ENCODE results near the gene KCNH8.

KCNH8 gene

GRCh38 chr3:19206540-19206939 lies 58.2 kb downstream of the KCNH8 start:
- Histone ChIP-seq H2AFZ (ENCODE audit: low read depth, low read length) (no peak overlapping the region), H3K4me3 (ENCODE audit: low read length) (no peak overlapping the region), H3K36me3 (replicated peaks; ENCODE audit: low read depth, low read length) (no peaks in the 10 kb centered on the region), H3K4me2 (ENCODE audit: low read length) (no peak overlapping the region), H3K27ac (ENCODE audit: low read length) (no peak overlapping the region), H3K27me3 (ENCODE audit: low read depth, low read length) (no peaks in the 10 kb centered on the region), H4K20me1 (ENCODE audit: insufficient read depth, low read length) (no peaks in the 10 kb centered on the region), H3K4me1 (ENCODE audit: low read length) (peaks cover 8% of the 10 kb centered on the region), H3K79me2 (ENCODE audit: low read length) (no peaks in the 10 kb centered on the region), H3K9ac (ENCODE audit: low read length) (no peak overlapping the region), H3K9me3 (ENCODE audit: insufficient read depth, low read length) (no peaks in the 10 kb centered on the region)
- TF ChIP-seq CTCF (IDR thresholded peaks at IDR 0.05; ENCODE audit: low read depth, low read length) (no peak), EZH2phosphoT487 (IDR thresholded peaks at IDR 0.05; ENCODE audit: low read depth) (no peak)

GRCh38 chr3:19213603-19214220 lies 65.4 kb downstream of the KCNH8 start:
- H3K9me3 ChIP-seq (ENCODE audit: insufficient read depth, low read length): no peaks in the 10 kb centered on the region
- no peaks in the 10 kb centered on the region for H4K20me1 ChIP-seq (ENCODE audit: insufficient read depth, low read length)
- peaks cover 12% of the 10 kb centered on the region for H3K4me1 ChIP-seq (ENCODE audit: low read length)
- no peak overlapping the region for H2AFZ ChIP-seq (ENCODE audit: low read depth, low read length)
- no peaks in the 10 kb centered on the region for H3K36me3 ChIP-seq (replicated peaks; ENCODE audit: low read depth, low read length)
- H3K27me3 ChIP-seq (ENCODE audit: low read depth, low read length): no peaks in the 10 kb centered on the region
- H3K9ac ChIP-seq (ENCODE audit: low read length): no peak overlapping the region
- peak; percentile 80 for TF ChIP-seq CTCF (IDR thresholded peaks at IDR 0.05; ENCODE audit: low read depth, low read length)
- TF ChIP-seq EZH2phosphoT487 (IDR thresholded peaks at IDR 0.05; ENCODE audit: low read depth): no peak
- H3K27ac ChIP-seq (ENCODE audit: low read length): no peak overlapping the region
- H3K79me2 ChIP-seq (ENCODE audit: low read length): no peaks in the 10 kb centered on the region
- H3K4me3 ChIP-seq (ENCODE audit: low read length): no peak overlapping the region
- no peak overlapping the region for H3K4me2 ChIP-seq (ENCODE audit: low read length)

GRCh38 chr3:19215427-19215826 lies 67.1 kb downstream of the KCNH8 start:
- Histone ChIP-seq H3K4me1 (ENCODE audit: low read length) (peaks cover 11% of the 10 kb centered on the region), H3K9ac (ENCODE audit: low read length) (no peak overlapping the region), H3K4me2 (ENCODE audit: low read length) (no peak overlapping the region), H3K27me3 (ENCODE audit: low read depth, low read length) (no peaks in the 10 kb centered on the region), H4K20me1 (ENCODE audit: insufficient read depth, low read length) (no peaks in the 10 kb centered on the region), H3K9me3 (ENCODE audit: insufficient read depth, low read length) (no peaks in the 10 kb centered on the region), H3K79me2 (ENCODE audit: low read length) (no peaks in the 10 kb centered on the region), H2AFZ (ENCODE audit: low read depth, low read length) (no peak overlapping the region), H3K27ac (ENCODE audit: low read length) (no peak overlapping the region), H3K36me3 (replicated peaks; ENCODE audit: low read depth, low read length) (no peaks in the 10 kb centered on the region), H3K4me3 (ENCODE audit: low read length) (no peak overlapping the region)
- no peak for TF ChIP-seq CTCF (IDR thresholded peaks at IDR 0.05; ENCODE audit: low read depth, low read length)
- TF ChIP-seq EZH2phosphoT487 (IDR thresholded peaks at IDR 0.05; ENCODE audit: low read depth): no peak

- TF ChIP-seq EZH2phosphoT487 (IDR thresholded peaks at IDR 0.05; ENCODE audit: low read depth) (no peak), CTCF (IDR thresholded peaks at IDR 0.05; ENCODE audit: low read depth, low read length) (no peak)
Measured at GRCh38 chr3:19216669-19217337, 68.5 kb downstream of the KCNH8 start.

More at GRCh38 chr3:19216669-19217337, 68.5 kb downstream of the KCNH8 start:
- Histone ChIP-seq H3K27me3 (ENCODE audit: low read depth, low read length) (no peaks in the 10 kb centered on the region), H3K9ac (ENCODE audit: low read length) (no peak overlapping the region), H2AFZ (ENCODE audit: low read depth, low read length) (no peak overlapping the region), H3K79me2 (ENCODE audit: low read length) (no peaks in the 10 kb centered on the region), H3K4me2 (ENCODE audit: low read length) (no peak overlapping the region), H3K4me3 (ENCODE audit: low read length) (no peak overlapping the region), H3K4me1 (ENCODE audit: low read length) (peaks cover 3% of the 10 kb centered on the region), H3K9me3 (ENCODE audit: insufficient read depth, low read length) (no peaks in the 10 kb centered on the region), H3K27ac (ENCODE audit: low read length) (no peak overlapping the region), H4K20me1 (ENCODE audit: insufficient read depth, low read length) (no peaks in the 10 kb centered on the region), H3K36me3 (replicated peaks; ENCODE audit: low read depth, low read length) (no peaks in the 10 kb centered on the region)

All from OCI-LY3 (cell line).